VCaP (cell line): Measurements from ENCODE around the gene ARRB1.

Source experiments
- H3K27ac ChIP-seq: fragments of 450-650 bp; 2 replicates; pipeline ENCODE4 v1.5.1; 2017
- TF ChIP-seq, protein P1 (sequence below): fragments of 450-650 bp; conservative IDR thresholded peaks from 2 replicates; pipeline ENCODE4 v1.5.1; 2017; ENCODE audit warnings: mild to moderate bottlenecking, moderate library complexity

Gene ARRB1

GRCh38 chr11:75388386-75389275 is 37.2 kb upstream of the ARRB1 start:
- TF ChIP-seq, protein P1, sequence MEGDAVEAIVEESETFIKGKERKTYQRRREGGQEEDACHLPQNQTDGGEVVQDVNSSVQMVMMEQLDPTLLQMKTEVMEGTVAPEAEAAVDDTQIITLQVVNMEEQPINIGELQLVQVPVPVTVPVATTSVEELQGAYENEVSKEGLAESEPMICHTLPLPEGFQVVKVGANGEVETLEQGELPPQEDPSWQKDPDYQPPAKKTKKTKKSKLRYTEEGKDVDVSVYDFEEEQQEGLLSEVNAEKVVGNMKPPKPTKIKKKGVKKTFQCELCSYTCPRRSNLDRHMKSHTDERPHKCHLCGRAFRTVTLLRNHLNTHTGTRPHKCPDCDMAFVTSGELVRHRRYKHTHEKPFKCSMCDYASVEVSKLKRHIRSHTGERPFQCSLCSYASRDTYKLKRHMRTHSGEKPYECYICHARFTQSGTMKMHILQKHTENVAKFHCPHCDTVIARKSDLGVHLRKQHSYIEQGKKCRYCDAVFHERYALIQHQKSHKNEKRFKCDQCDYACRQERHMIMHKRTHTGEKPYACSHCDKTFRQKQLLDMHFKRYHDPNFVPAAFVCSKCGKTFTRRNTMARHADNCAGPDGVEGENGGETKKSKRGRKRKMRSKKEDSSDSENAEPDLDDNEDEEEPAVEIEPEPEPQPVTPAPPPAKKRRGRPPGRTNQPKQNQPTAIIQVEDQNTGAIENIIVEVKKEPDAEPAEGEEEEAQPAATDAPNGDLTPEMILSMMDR: peak; percentile 94
- H3K27ac ChIP-seq: no peak overlapping the region

DNA sequence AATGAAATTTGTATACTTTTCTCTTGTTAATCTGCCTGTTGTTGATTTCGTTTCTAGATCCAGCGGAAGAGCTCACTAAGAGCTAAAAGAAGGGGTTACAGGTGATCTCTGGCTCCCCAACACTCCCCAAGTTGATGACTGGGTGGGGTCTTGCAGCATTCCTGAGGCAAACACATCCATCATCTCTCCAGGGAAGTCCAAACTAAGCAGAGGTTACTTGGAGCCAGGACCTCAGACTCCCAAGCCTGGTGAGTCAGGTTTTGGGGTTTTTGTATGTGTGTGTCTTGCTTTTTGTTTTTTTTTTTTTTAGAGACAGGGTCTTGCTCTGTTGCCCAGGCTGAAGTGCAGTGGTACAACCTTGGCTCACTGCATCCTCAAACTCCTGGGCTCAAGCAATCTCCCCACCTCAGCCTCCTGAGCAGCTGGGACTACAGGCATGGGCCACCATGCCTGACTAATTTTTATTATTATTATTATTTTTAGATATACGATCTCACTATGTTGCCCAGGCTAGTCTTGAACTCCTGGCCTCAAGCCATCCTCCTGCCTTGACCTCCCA is 36.4 kb upstream of the ARRB1 start:
- no peak overlapping the region for H3K27ac ChIP-seq
- TF ChIP-seq, protein P1: no peak

GRCh38 chr11:75386942-75387630 is 35.6 kb upstream of the ARRB1 start:
- no peak overlapping the region for H3K27ac ChIP-seq
- TF ChIP-seq, protein P1: no peak

GRCh38 chr11:75384438-75385080 is 33.1 kb upstream of the ARRB1 start:
- TF ChIP-seq, protein P1: peak; percentile 99
- no peak overlapping the region for H3K27ac ChIP-seq

DNA sequence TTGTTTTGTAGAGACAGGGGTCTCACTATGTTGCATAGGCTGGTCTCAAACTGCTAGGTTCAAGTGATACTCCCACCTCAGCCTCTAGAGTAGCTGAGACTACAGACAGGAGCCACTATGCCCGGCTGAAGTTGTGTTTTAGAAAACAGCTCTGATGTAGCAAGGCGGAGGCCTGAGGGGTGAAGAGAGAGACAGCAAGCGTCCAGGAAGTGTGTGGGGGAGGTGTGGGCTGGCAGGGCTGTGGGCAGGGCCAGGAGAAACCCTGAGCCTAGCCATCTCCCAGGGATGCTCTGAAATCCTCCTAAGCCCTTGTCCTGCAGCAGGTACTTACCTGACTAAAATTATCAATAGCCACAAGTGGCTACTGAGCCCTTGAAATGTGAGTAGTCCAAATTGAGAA is 31.8 kb upstream of the ARRB1 start:
- no peak overlapping the region for H3K27ac ChIP-seq
- TF ChIP-seq, protein P1: no peak

DNA sequence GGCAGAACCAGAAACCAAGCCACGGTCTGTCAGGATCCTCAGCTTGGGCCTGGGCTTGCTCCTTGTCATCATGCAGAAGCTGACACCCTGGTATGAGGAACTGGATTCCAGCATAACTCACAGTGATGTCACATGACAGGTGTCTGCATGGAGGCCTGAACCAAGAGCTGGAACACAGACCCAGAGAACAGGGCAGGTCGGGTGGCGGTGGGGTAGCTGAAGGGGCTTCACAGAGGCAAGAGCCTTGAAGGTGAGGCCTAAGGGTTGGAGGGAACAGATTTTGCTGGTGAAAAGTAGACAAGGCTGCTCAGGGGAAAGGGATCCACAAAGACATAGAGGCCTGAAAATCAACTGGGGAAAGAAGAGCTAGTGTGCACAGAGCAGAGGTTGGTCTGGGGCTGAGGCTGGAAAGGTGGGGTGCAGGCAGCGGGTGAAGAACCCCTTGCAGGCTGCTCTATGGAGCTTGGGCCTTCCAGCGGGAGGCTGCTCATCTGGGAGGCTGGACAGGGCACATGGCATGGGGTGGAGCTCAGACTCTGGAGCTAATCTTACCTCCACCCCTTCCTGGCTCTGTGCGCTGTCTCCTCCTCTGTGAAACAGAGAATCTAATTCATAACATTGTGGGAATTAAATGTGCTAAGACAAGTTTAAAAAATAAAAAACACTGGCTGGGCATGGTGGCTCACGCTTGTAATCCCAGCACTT is 29.4 kb upstream of the ARRB1 start:
- no peak overlapping the region for H3K27ac ChIP-seq
- TF ChIP-seq, protein P1: no peak
